HL-60 (cell line): Measurements from ENCODE around the gene NRXN3.

Experiments
- DNase-seq, 2 experiments: peaks; one replicate each; pipeline ENCODE4 v3.0.0-alpha.2; 2010 to 2020; ENCODE audit warnings: low read depth in 1 of 2, low spot score in 1 of 2
- H3K27ac ChIP-seq: fragments of 250-450 bp; sonication (Bioruptor Pico); replicated peaks from 2 replicates; pipeline ENCODE4 v1.5.1; 2020; ENCODE audit warnings: mild to moderate bottlenecking, moderate library complexity
- H3K27me3 ChIP-seq: fragments of 250-450 bp; sonication (Bioruptor Pico); 2 replicates; pipeline ENCODE4 v1.5.1; 2021; ENCODE audit warnings: mild to moderate bottlenecking, moderate library complexity; ENCODE audit not compliant: insufficient read depth, poor library complexity, severe bottlenecking
- H3K4me3 ChIP-seq: replicated peaks from 2 replicates; pipeline ENCODE4 v1.5.1; 2011; ENCODE audit warnings: mild to moderate bottlenecking, control low read depth, low read length; ENCODE audit not compliant: insufficient read depth
- GABPA ChIP-seq: IDR thresholded peaks from 2 replicates; pipeline ENCODE4 v1.6.1; 2012; ENCODE audit warnings: low read depth
- POLR2AphosphoS5 ChIP-seq: IDR thresholded peaks from 2 replicates; pipeline ENCODE4 v1.6.1; 2012; ENCODE audit warnings: low read depth
- REST ChIP-seq: IDR thresholded peaks from 2 replicates; pipeline ENCODE4 v1.6.1; 2012; ENCODE audit warnings: low read depth; ENCODE audit not compliant: insufficient replicate concordance
- SPI1 ChIP-seq: IDR thresholded peaks from 2 replicates; pipeline ENCODE4 v1.6.1; 2012; ENCODE audit warnings: low read depth, mild to moderate bottlenecking, borderline replicate concordance
- TF ChIP-seq, protein P1 (sequence below): IDR thresholded peaks from one replicate; pipeline ENCODE4 v1.5.1; 2011; ENCODE audit warnings: low read length, control low read depth, inconsistent platforms; ENCODE audit not compliant: insufficient read depth

The NRXN3 gene

DNA sequence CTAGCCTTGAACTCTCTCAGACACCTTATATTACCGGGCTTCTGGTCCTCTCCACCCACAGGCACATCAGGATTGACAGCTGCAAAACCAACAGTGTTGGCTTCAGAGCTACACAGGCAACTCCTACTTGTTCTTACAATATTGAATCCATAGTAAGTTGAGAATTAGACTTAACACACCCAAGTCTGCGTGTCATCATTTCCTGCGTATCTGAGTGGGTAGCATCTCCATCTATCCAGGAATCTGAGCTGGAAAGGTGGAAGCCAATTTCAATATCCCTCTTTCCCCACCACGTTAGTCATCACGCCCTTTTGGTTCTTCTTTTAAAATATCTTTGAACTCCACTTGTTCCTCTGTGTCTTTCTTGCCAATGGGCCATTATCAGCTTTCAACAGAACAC lies 37.2 kb downstream of the NRXN3 start:
- no peak for TF ChIP-seq REST
- TF ChIP-seq, protein P1, sequence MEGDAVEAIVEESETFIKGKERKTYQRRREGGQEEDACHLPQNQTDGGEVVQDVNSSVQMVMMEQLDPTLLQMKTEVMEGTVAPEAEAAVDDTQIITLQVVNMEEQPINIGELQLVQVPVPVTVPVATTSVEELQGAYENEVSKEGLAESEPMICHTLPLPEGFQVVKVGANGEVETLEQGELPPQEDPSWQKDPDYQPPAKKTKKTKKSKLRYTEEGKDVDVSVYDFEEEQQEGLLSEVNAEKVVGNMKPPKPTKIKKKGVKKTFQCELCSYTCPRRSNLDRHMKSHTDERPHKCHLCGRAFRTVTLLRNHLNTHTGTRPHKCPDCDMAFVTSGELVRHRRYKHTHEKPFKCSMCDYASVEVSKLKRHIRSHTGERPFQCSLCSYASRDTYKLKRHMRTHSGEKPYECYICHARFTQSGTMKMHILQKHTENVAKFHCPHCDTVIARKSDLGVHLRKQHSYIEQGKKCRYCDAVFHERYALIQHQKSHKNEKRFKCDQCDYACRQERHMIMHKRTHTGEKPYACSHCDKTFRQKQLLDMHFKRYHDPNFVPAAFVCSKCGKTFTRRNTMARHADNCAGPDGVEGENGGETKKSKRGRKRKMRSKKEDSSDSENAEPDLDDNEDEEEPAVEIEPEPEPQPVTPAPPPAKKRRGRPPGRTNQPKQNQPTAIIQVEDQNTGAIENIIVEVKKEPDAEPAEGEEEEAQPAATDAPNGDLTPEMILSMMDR = no peak
- TF ChIP-seq GABPA = no peak
- no peak for TF ChIP-seq POLR2AphosphoS5
- TF ChIP-seq SPI1 = no peak
- H3K27me3 ChIP-seq = no peaks in the 10 kb centered on the region
- no peak overlapping the region for H3K4me3 ChIP-seq
- H3K27ac ChIP-seq = no peak overlapping the region
- DNase-seq = no peak

- DNase-seq = no peak
- no peak overlapping the region for H3K4me3 ChIP-seq
- no peak overlapping the region for H3K27ac ChIP-seq
- TF ChIP-seq, protein P1 = no peak
- TF ChIP-seq REST (no peak), SPI1 (no peak), POLR2AphosphoS5 (no peak), GABPA (no peak)
- no peaks in the 10 kb centered on the region for H3K27me3 ChIP-seq
These were observed 50.1 kb downstream of the NRXN3 start for GRCh38 chr14:78220273-78220672.

GRCh38 chr14:78222746-78223145 lies 52.6 kb downstream of the NRXN3 start:
- TF ChIP-seq REST = no peak
- TF ChIP-seq SPI1 = no peak
- TF ChIP-seq, protein P1 = no peak
- TF ChIP-seq POLR2AphosphoS5 = no peak
- no peak for TF ChIP-seq GABPA
- H3K4me3 ChIP-seq = no peak overlapping the region
- DNase-seq = no peak
- H3K27me3 ChIP-seq = no peaks in the 10 kb centered on the region
- H3K27ac ChIP-seq = no peak overlapping the region
